Tibial nerve (tissue), 4 donors: Measurements from ENCODE around the gene KPNA4.

ENCODE experiments used
- CTCF ChIP-seq, 5 experiments: fragments of 200-600 bp in 3 of 5; fragments of 450-650 bp in 2 of 5; sonication (generic) in 3 of 5; IDR thresholded peaks; one replicate each; pipeline ENCODE4 v1.5.1; 2016 to 2019; ENCODE audit warnings: antibody characterized with exemption in 5 of 5, mild to moderate bottlenecking in 3 of 5, moderate library complexity in 2 of 5
- EP300 ChIP-seq, 2 donors: sonication (generic); formaldehyde crosslinking; IDR thresholded peaks; one replicate each; pipeline ENCODE4 v1.6.1; 2017; ENCODE audit warnings: antibody characterized with exemption in 2 of 2, mild to moderate bottlenecking in 1 of 2
- POLR2A ChIP-seq, 2 donors: fragments of 450-650 bp; IDR thresholded peaks; one replicate each; pipeline ENCODE4 v1.6.1; 2017; ENCODE audit warnings: antibody characterized with exemption in 2 of 2, mild to moderate bottlenecking in 2 of 2, moderate library complexity in 2 of 2

- TF ChIP-seq CTCF (IDR thresholded peaks at IDR 0.05) (no peak), EP300 (IDR thresholded peaks at IDR 0.05) (no peak), POLR2A (IDR thresholded peaks at IDR 0.05) (no peak)
Observed at GRCh38 chr3:160446522-160447056, 118.8 kb downstream of the KPNA4 start.
